Measurements from ENCODE around the gene NME3. TPM values are rescaled to one million over a fixed set of nuclear protein-coding genes. Genes with fewer than 3 reads are reported as not detected.
A peak's percentile ranks its signal among the peaks of the same experiment; 100 is the strongest.

The NME3 gene
- total RNA-seq, 1 donor from 2014 or later, result 15.6 TPM

DNA sequence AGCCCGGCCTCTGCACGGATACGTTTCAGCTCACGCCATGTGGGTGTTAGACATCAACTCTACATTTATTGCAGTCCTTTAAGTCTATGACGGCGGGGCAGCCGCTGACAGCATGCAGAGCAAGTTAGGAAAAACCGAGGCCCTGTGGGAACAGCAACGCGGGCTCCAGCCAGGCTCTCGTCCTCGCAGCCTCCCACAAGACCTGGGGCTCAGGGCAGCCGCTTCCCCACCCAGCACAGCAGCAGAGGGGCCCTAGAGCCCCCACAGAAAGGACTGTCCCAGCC, 5.3 kb upstream of the NME3 start:
- peaks cover 3% of the 10 kb centered on the region for H3K36me3 Mint-ChIP-seq
- Histone ChIP-seq H3K79me2 (ENCODE audit: low read depth) (peaks cover 35% of the 10 kb centered on the region), H4K20me1 (ENCODE audit: low read depth) (peaks cover 42% of the 10 kb centered on the region), H3K4me2 (no peak overlapping the region), H3K27ac (no peak overlapping the region), H3K9ac (no peak overlapping the region), H3F3A (ENCODE audit: low read depth) (peaks cover 11% of the 10 kb centered on the region), H3K4me3 (no peak overlapping the region), H3K27me3 (no peaks in the 10 kb centered on the region), H3K4me1 (peaks cover 11% of the 10 kb centered on the region), H3K9me3 (ENCODE audit: low read depth) (no peaks in the 10 kb centered on the region), H3K36me3 (no peaks in the 10 kb centered on the region), H2AFZ (replicated peaks) (no peak overlapping the region)
- H3K4me1 Mint-ChIP-seq, result peaks cover 16% of the 10 kb centered on the region
- H3K4me3 Mint-ChIP-seq, result no peak overlapping the region
- no peaks in the 10 kb centered on the region for H3K9me3 Mint-ChIP-seq
- no peak for DNase-seq (ENCODE audit: low spot score)
- TF ChIP-seq EZH2 (IDR thresholded peaks at IDR 0.05), result no peak
- TF ChIP-seq EZH2phosphoT487 (IDR thresholded peaks at IDR 0.05), result no peak
- H3K27me3 Mint-ChIP-seq (ENCODE audit: insufficient read depth, low read depth), result peaks cover 7% of the 10 kb centered on the region
- no peak overlapping the region for H3K27ac Mint-ChIP-seq

DNA sequence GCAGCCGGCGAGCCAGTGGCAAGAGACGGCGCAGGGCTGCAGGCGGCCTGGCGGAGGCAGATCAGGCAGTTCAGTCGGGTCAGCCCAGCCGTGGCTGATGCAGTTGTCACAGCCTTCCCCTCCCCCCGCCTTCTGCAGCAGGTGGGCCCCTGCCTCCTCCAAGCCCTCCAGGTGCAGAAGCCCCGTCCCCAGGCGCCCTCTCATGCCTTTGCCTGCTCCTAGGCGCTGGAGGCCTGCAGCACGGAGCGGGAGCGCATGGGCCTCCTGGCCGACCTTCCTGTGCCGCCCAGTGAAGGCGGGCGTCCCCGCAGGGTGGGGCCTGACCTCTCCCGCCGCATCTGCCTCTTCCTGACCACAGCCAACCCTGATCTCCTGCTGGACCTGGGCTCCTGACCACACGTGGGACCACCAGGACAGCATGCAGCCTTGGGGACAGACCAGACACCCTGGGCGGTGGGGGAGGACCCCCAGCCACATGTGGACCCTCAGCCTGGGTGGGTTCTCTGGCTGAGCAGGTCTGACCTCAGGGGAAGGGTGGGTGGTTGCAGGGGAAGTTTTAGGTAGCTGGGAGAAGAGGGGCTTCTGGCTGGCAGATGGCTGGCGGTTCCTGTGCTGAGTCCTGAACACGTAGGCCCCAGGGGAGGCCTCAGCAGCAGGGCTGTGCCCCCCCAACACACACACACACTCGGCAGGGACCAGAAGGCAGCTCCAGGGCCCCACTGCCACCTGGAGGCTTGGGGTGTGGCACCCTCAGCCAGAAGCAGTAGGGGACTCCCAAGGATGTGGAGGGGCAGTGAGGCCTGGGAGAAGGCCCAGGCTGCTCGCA, 4.7 kb upstream of the NME3 start:
- H3F3A ChIP-seq (ENCODE audit: low read depth), result peaks cover 6% of the 10 kb centered on the region
- peaks cover 6% of the 10 kb centered on the region for H3K4me1 ChIP-seq
- no peak overlapping the region for H3K4me3 ChIP-seq
- DNase-seq (ENCODE audit: low spot score), result no peak
- H3K9ac ChIP-seq, result no peak overlapping the region
- H3K27me3 ChIP-seq, result no peaks in the 10 kb centered on the region
- no peak overlapping the region for H3K4me2 ChIP-seq
- no peaks in the 10 kb centered on the region for H3K36me3 ChIP-seq
- H3K36me3 Mint-ChIP-seq, result peaks cover 3% of the 10 kb centered on the region
- H3K27me3 Mint-ChIP-seq (ENCODE audit: insufficient read depth, low read depth), result peaks cover 5% of the 10 kb centered on the region
- TF ChIP-seq, protein P1, sequence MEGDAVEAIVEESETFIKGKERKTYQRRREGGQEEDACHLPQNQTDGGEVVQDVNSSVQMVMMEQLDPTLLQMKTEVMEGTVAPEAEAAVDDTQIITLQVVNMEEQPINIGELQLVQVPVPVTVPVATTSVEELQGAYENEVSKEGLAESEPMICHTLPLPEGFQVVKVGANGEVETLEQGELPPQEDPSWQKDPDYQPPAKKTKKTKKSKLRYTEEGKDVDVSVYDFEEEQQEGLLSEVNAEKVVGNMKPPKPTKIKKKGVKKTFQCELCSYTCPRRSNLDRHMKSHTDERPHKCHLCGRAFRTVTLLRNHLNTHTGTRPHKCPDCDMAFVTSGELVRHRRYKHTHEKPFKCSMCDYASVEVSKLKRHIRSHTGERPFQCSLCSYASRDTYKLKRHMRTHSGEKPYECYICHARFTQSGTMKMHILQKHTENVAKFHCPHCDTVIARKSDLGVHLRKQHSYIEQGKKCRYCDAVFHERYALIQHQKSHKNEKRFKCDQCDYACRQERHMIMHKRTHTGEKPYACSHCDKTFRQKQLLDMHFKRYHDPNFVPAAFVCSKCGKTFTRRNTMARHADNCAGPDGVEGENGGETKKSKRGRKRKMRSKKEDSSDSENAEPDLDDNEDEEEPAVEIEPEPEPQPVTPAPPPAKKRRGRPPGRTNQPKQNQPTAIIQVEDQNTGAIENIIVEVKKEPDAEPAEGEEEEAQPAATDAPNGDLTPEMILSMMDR (IDR thresholded peaks at IDR 0.05), result no peak
- no peak for TF ChIP-seq EZH2 (IDR thresholded peaks at IDR 0.05)
- no peak overlapping the region for H2AFZ ChIP-seq (replicated peaks)
- H3K4me3 Mint-ChIP-seq, result peak overlapping the region; percentile 50
- H3K9me3 Mint-ChIP-seq, result no peaks in the 10 kb centered on the region
- peaks cover 10% of the 10 kb centered on the region for H3K4me1 Mint-ChIP-seq
- H3K27ac Mint-ChIP-seq, result no peak overlapping the region
- H3K79me2 ChIP-seq (ENCODE audit: low read depth), result peaks cover 30% of the 10 kb centered on the region
- no peaks in the 10 kb centered on the region for H3K9me3 ChIP-seq (ENCODE audit: low read depth)
- peaks cover 37% of the 10 kb centered on the region for H4K20me1 ChIP-seq (ENCODE audit: low read depth)
- no peak overlapping the region for H3K27ac ChIP-seq

DNA sequence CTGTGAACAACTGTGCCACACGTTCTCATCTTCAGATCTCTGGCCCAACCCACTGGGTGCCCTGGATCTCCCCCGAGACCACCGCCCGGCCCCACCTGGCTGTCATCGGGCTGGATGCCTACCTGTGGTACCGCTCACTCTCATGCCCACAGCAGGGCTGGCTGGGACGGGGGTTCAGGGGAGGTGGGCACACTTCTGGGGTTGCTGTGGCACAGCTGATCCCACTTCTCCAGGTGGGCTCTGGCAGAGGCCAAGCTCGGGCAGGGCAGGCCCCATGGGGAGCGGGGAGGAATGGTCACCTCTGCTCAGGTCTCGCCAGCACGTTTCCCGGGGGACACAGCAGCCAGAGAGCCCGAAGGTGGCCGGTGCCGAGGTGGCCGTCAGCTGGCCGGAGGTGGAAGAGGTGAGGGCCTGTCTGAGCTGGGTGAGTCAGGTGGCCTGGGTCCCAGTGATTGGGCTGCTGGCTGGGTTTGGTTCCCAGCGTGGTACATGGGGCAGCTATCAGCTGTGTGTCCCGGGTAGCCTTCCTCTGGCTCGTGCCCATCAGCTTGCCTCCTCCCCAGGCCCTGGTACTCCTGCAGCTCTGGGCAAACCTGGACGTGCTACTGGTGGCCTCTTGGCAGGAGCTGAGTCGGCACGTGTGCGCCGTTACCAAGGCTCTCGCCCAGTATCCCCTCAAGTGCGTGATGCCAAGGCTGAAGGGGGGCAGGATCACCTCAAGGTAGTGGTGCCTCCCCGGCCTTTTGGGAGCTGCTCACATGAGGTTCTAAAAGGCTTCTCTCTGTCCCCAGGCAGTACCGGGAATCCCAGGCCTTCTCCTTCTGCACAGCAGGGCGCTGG, 3.9 kb upstream of the NME3 start:
- DNase-seq (ENCODE audit: low spot score), result no peak
- TF ChIP-seq, protein P1 (IDR thresholded peaks at IDR 0.05), result no peak
- TF ChIP-seq EZH2 (IDR thresholded peaks at IDR 0.05), result no peak
- no peak for TF ChIP-seq EZH2phosphoT487 (IDR thresholded peaks at IDR 0.05)
- peak overlapping the region; percentile 58 for H3K4me3 Mint-ChIP-seq
- Histone ChIP-seq H3K79me2 (ENCODE audit: low read depth) (peaks cover 25% of the 10 kb centered on the region), H3K36me3 (no peaks in the 10 kb centered on the region), H3K4me1 (peaks cover 5% of the 10 kb centered on the region), H3F3A (ENCODE audit: low read depth) (peaks cover 3% of the 10 kb centered on the region), H3K4me2 (no peak overlapping the region), H3K4me3 (no peak overlapping the region), H3K9me3 (ENCODE audit: low read depth) (no peaks in the 10 kb centered on the region), H2AFZ (replicated peaks) (no peak overlapping the region), H3K27ac (no peak overlapping the region), H4K20me1 (ENCODE audit: low read depth) (peaks cover 38% of the 10 kb centered on the region), H3K27me3 (no peaks in the 10 kb centered on the region), H3K9ac (no peak overlapping the region)
- H3K4me1 Mint-ChIP-seq, result peaks cover 10% of the 10 kb centered on the region
- no peak overlapping the region for H3K27ac Mint-ChIP-seq
- peaks cover 3% of the 10 kb centered on the region for H3K36me3 Mint-ChIP-seq
- H3K27me3 Mint-ChIP-seq (ENCODE audit: insufficient read depth, low read depth), result peaks cover 5% of the 10 kb centered on the region
- H3K9me3 Mint-ChIP-seq, result no peaks in the 10 kb centered on the region

Data from neural progenitor cell (in vitro differentiated cells).